ENCODE data around the gene PIN1.

DNA sequence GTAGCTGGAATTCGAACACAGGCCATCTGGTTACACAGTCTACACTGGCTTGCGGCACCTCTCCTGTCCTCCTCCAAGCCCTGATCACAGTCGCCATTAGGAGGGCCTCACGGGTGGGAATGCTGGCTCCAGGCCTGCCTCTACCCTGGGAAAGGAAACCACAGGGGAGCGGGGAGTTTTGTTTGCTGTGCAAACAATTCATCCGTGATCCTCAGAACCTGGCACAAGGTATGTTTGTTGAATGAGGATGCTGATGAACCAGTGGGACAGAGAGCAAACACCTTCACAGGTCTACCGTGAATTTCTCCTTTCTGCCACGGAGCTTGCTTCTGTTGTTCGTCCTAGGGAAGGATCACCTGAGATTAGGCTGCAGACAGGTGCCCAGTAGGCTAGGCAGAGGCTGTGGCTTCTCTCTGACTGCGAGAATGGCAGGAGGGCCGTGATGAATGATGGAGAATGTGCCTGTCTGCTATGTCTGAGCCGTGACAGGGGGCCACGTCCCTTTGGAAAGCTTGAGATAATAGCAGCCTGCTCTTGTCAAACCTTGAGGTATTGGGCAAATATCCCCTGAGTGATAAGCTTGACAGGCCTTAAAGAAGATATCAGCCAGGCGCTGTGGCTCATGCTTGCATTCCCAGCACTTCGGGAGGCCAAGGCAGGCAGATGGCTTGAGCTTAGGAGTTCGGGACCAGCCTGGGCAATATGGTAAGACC lies 36.7 kb downstream of the PIN1 start:
- TF ChIP-seq, protein P1, sequence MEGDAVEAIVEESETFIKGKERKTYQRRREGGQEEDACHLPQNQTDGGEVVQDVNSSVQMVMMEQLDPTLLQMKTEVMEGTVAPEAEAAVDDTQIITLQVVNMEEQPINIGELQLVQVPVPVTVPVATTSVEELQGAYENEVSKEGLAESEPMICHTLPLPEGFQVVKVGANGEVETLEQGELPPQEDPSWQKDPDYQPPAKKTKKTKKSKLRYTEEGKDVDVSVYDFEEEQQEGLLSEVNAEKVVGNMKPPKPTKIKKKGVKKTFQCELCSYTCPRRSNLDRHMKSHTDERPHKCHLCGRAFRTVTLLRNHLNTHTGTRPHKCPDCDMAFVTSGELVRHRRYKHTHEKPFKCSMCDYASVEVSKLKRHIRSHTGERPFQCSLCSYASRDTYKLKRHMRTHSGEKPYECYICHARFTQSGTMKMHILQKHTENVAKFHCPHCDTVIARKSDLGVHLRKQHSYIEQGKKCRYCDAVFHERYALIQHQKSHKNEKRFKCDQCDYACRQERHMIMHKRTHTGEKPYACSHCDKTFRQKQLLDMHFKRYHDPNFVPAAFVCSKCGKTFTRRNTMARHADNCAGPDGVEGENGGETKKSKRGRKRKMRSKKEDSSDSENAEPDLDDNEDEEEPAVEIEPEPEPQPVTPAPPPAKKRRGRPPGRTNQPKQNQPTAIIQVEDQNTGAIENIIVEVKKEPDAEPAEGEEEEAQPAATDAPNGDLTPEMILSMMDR (IDR thresholded peaks at IDR 0.05; ENCODE audit: poor library complexity, severe bottlenecking) = no peak
- TF ChIP-seq EP300 (conservative IDR thresholded peaks at IDR 0.05; ENCODE audit: poor library complexity, severe bottlenecking) = peak; percentile 86
- TF ChIP-seq EZH2 (IDR thresholded peaks at IDR 0.05; ENCODE audit: borderline replicate concordance, insufficient read depth, low read length, poor library complexity, severe bottlenecking) = no peak
